ENCODE measurements around the gene CTAG1B.

GRCh38 chrX:154661170-154661569 is 42.1 kb upstream of the CTAG1B start:
- TF ChIP-seq POLR2AphosphoS5 (IDR thresholded peaks at IDR 0.05; ENCODE audit: low read depth, low read length) (no peak), POLR2A (IDR thresholded peaks at IDR 0.05; ENCODE audit: control extremely low read depth in 1 of 2, low read depth in 2 of 2, low read length in 2 of 2) (no peak)
